K562 (cell line): ENCODE measurements around the gene MICU1. TPM values are rescaled to one million over a fixed set of nuclear protein-coding genes. Genes with fewer than 3 reads are reported as not detected.
A peak's percentile ranks its signal among the peaks of the same experiment; 100 is the strongest.

Source experiments
- DMBX1 ChIP-seq: fragments of 250-450 bp; sonication (Bioruptor Pico); IDR thresholded peaks from 2 replicates; pipeline ENCODE4 v1.8.0; 2022; ENCODE audit warnings: inconsistent platforms, mild to moderate bottlenecking, moderate library complexity, borderline replicate concordance
- GABPA ChIP-seq: fragments of 200-800 bp; sonication (Bioruptor generic); conservative IDR thresholded peaks from 2 replicates; pipeline ENCODE4 v1.6.1; 2016; ENCODE audit warnings: low read depth, missing genetic modification characterization, missing compliant biosample characterization
- NCOA6 ChIP-seq: fragments of 450-650 bp; IDR thresholded peaks from 2 replicates; pipeline ENCODE4 v1.6.1; 2017; ENCODE audit warnings: mild to moderate bottlenecking
- NR2C1 ChIP-seq, 2 experiments: fragments of 450-650 bp; IDR thresholded peaks; 2 replicates each; pipeline ENCODE4 v1.6.1; 2017; ENCODE audit warnings: mild to moderate bottlenecking in 2 of 2, antibody characterized with exemption in 1 of 2, inconsistent platforms in 1 of 2, missing compliant biosample characterization in 1 of 2, missing genetic modification characterization in 1 of 2
- POLR2G ChIP-seq: fragments of 200-400 bp; formaldehyde crosslinking; IDR thresholded peaks from 2 replicates; pipeline ENCODE4 v1.6.1; 2017; ENCODE audit warnings: low read depth, mild to moderate bottlenecking, antibody characterized with exemption, low read length, moderate library complexity
- RFX5 ChIP-seq: IDR thresholded peaks from 2 replicates; pipeline ENCODE4 v1.6.1; 2011; ENCODE audit warnings: low read depth, mild to moderate bottlenecking, improper control_type of control experiment, low read length
- SREBF2 ChIP-seq: sonication (generic); formaldehyde crosslinking; IDR thresholded peaks from 2 replicates; pipeline ENCODE4 v1.4.0; 2020; ENCODE audit warnings: mild to moderate bottlenecking, missing genetic modification reagents
- ZNF79 ChIP-seq: fragments of 250-450 bp; sonication (Bioruptor Pico); IDR thresholded peaks from 2 replicates; pipeline ENCODE4 v1.4.0; 2020; ENCODE audit warnings: low read depth, mild to moderate bottlenecking, moderate library complexity
- polyA plus RNA-seq, 8 experiments: library from polyadenylated mRNA; depleted of rRNA in 4 of 8; stranded (reverse) in 5 of 8; unstranded in 3 of 8; fragments of >200 nt; fragmentation: Nextera tagmentation in 2 of 8; fragmentation: Illumina TruSeq in 1 of 8; extraction: Ambion mirVana in 2 of 8; extraction: Trizol in 1 of 8; gene quantifications; 2 replicates each; pipeline versions ENCODE4 v1.2.1 to v1.2.3, GENCODE V29; 2011 to 2014; ENCODE audit warnings: inconsistent platforms in 1 of 8, missing spikeins in 1 of 8
- total RNA-seq, 7 experiments: library from RNA; depleted of rRNA in 6 of 7; stranded (reverse); fragments of >200 nt in 6 of 7; fragmentation: Illumina TruSeq in 2 of 7; extraction: Trizol in 2 of 7; gene quantifications; 2 replicates each; pipeline versions ENCODE4 v1.2.1 to v1.2.3, GENCODE V29; 2011 to 2021; ENCODE audit warnings: low replicate concordance in 1 of 7
- TF ChIP-seq, protein P1 (sequence below): fragments of 450-650 bp; IDR thresholded peaks from 2 replicates; pipeline ENCODE4 v1.6.1; 2016; ENCODE audit warnings: mild to moderate bottlenecking, moderate library complexity
- TF ChIP-seq, protein P2 (sequence below): sonication (generic); formaldehyde crosslinking; IDR thresholded peaks from 2 replicates; pipeline ENCODE4 v1.8.1; 2023; ENCODE audit warnings: mild to moderate bottlenecking, missing genetic modification reagents
- TF ChIP-seq, protein P3 (sequence below): sonication (generic); formaldehyde crosslinking; IDR thresholded peaks from 2 replicates; pipeline ENCODE4 v1.8.0; 2022; ENCODE audit warnings: mild to moderate bottlenecking, low read depth, missing genetic modification reagents

MICU1 gene
- total and polyA plus RNA-seq, 9 of the 15 experiments (the other 6 are each of a cell fraction or from before 2014, with no cell fraction given): 29.3 to 76.8 (median 48.4) TPM

DNA sequence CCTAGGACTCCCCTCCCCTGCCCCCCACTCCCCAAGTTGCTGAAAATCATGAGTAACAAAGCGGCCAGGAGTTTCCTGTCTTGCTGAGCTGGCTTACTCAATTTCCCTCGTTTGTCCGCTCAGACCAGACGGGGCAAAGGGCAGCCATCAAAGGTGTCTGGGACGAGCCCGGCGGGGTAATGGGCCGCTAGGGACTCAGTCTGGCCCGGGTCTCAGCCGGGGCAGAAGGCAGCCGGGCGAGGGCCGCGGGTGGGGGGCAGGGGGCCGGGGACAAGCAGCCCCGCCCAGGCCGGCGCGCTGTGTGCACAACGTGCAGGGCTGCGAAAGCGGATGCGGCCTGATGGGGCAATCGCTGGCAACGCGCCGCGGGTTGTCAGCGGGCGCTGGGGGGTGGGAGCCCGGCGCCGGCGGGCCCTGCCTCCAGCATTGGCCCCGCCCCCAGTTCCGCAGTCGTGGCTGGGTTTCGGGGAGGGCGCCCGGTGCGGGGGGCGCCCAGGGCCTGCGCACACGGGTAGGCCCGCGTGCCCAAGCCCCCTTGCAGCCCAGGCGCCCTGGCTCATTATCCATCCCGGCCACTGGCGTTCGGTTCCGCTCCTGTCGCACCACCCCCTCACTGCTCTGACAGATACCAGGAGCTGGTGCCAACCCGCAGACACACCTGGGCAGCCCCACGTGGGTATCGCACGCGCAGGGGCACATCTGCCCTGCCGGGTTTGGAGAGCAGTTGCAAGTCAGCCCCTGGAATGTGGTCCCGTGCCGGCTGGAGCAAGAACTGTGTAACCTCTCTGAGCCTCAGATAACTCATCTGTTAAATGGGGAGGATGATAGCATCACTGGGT is 306.2 kb downstream of the MICU1 start (continued):
- TF ChIP-seq, protein P1, sequence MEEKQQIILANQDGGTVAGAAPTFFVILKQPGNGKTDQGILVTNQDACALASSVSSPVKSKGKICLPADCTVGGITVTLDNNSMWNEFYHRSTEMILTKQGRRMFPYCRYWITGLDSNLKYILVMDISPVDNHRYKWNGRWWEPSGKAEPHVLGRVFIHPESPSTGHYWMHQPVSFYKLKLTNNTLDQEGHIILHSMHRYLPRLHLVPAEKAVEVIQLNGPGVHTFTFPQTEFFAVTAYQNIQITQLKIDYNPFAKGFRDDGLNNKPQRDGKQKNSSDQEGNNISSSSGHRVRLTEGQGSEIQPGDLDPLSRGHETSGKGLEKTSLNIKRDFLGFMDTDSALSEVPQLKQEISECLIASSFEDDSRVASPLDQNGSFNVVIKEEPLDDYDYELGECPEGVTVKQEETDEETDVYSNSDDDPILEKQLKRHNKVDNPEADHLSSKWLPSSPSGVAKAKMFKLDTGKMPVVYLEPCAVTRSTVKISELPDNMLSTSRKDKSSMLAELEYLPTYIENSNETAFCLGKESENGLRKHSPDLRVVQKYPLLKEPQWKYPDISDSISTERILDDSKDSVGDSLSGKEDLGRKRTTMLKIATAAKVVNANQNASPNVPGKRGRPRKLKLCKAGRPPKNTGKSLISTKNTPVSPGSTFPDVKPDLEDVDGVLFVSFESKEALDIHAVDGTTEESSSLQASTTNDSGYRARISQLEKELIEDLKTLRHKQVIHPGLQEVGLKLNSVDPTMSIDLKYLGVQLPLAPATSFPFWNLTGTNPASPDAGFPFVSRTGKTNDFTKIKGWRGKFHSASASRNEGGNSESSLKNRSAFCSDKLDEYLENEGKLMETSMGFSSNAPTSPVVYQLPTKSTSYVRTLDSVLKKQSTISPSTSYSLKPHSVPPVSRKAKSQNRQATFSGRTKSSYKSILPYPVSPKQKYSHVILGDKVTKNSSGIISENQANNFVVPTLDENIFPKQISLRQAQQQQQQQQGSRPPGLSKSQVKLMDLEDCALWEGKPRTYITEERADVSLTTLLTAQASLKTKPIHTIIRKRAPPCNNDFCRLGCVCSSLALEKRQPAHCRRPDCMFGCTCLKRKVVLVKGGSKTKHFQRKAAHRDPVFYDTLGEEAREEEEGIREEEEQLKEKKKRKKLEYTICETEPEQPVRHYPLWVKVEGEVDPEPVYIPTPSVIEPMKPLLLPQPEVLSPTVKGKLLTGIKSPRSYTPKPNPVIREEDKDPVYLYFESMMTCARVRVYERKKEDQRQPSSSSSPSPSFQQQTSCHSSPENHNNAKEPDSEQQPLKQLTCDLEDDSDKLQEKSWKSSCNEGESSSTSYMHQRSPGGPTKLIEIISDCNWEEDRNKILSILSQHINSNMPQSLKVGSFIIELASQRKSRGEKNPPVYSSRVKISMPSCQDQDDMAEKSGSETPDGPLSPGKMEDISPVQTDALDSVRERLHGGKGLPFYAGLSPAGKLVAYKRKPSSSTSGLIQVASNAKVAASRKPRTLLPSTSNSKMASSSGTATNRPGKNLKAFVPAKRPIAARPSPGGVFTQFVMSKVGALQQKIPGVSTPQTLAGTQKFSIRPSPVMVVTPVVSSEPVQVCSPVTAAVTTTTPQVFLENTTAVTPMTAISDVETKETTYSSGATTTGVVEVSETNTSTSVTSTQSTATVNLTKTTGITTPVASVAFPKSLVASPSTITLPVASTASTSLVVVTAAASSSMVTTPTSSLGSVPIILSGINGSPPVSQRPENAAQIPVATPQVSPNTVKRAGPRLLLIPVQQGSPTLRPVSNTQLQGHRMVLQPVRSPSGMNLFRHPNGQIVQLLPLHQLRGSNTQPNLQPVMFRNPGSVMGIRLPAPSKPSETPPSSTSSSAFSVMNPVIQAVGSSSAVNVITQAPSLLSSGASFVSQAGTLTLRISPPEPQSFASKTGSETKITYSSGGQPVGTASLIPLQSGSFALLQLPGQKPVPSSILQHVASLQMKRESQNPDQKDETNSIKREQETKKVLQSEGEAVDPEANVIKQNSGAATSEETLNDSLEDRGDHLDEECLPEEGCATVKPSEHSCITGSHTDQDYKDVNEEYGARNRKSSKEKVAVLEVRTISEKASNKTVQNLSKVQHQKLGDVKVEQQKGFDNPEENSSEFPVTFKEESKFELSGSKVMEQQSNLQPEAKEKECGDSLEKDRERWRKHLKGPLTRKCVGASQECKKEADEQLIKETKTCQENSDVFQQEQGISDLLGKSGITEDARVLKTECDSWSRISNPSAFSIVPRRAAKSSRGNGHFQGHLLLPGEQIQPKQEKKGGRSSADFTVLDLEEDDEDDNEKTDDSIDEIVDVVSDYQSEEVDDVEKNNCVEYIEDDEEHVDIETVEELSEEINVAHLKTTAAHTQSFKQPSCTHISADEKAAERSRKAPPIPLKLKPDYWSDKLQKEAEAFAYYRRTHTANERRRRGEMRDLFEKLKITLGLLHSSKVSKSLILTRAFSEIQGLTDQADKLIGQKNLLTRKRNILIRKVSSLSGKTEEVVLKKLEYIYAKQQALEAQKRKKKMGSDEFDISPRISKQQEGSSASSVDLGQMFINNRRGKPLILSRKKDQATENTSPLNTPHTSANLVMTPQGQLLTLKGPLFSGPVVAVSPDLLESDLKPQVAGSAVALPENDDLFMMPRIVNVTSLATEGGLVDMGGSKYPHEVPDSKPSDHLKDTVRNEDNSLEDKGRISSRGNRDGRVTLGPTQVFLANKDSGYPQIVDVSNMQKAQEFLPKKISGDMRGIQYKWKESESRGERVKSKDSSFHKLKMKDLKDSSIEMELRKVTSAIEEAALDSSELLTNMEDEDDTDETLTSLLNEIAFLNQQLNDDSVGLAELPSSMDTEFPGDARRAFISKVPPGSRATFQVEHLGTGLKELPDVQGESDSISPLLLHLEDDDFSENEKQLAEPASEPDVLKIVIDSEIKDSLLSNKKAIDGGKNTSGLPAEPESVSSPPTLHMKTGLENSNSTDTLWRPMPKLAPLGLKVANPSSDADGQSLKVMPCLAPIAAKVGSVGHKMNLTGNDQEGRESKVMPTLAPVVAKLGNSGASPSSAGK: no peak
- TF ChIP-seq DMBX1 (CRISPR knock-in tag): peak; percentile 92
- TF ChIP-seq, protein P2, sequence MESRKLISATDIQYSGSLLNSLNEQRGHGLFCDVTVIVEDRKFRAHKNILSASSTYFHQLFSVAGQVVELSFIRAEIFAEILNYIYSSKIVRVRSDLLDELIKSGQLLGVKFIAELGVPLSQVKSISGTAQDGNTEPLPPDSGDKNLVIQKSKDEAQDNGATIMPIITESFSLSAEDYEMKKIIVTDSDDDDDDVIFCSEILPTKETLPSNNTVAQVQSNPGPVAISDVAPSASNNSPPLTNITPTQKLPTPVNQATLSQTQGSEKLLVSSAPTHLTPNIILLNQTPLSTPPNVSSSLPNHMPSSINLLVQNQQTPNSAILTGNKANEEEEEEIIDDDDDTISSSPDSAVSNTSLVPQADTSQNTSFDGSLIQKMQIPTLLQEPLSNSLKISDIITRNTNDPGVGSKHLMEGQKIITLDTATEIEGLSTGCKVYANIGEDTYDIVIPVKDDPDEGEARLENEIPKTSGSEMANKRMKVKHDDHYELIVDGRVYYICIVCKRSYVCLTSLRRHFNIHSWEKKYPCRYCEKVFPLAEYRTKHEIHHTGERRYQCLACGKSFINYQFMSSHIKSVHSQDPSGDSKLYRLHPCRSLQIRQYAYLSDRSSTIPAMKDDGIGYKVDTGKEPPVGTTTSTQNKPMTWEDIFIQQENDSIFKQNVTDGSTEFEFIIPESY: peak; percentile 40
- 0 out of 2 replicates have a peak, but pooled peaks have one; percentile 50 for TF ChIP-seq ZNF79 (CRISPR knock-in tag)
- TF ChIP-seq POLR2G: peak; percentile 68
- no peak for TF ChIP-seq GABPA
- TF ChIP-seq SREBF2 (CRISPR knock-in tag): no peak
- TF ChIP-seq NR2C1 (IDR thresholded peaks at IDR 0.05): no peak
- TF ChIP-seq NR2C1 (tag; IDR thresholded peaks at IDR 0.05): peak; percentile 62
- TF ChIP-seq, protein P3, sequence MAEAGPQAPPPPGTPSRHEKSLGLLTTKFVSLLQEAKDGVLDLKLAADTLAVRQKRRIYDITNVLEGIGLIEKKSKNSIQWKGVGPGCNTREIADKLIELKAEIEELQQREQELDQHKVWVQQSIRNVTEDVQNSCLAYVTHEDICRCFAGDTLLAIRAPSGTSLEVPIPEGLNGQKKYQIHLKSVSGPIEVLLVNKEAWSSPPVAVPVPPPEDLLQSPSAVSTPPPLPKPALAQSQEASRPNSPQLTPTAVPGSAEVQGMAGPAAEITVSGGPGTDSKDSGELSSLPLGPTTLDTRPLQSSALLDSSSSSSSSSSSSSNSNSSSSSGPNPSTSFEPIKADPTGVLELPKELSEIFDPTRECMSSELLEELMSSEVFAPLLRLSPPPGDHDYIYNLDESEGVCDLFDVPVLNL (CRISPR knock-in tag): no peak; the same call in 1 of the 2 replicates
- TF ChIP-seq RFX5: no peak
- TF ChIP-seq NCOA6: no peak
